Endothelial cell of umbilical vein (primary cell): Measurements from ENCODE around the gene ALOX5AP. TPM values are rescaled to one million over a fixed set of nuclear protein-coding genes. Genes with fewer than 3 reads are reported as not detected.

Source experiments
- BruUV-seq: library from RNA; stranded (reverse); fragments of 400-500 nt; replicated peaks from 2 replicates; lab custom pipeline; 2021; lab: Mats Ljungman, UMichigan
- CTCF ChIA-PET: fragments of 300-600, 350-600 bp; sonication (Branson Sonifier 250); formaldehyde crosslinking; loops from one replicate; lab custom pipeline; 2021; ENCODE audit warnings: antibody characterized with exemption, inconsistent platforms; lab: Charles Lee
- POLR2A ChIA-PET: fragments of 300-600, 350-600 bp; sonication (Branson Sonifier 250); formaldehyde crosslinking; loops from one replicate; lab custom pipeline; 2021; ENCODE audit warnings: antibody characterized with exemption, inconsistent platforms; lab: Charles Lee
- DNase-seq: peaks from one replicate; pipeline ENCODE4 v3.0.0-alpha.2; 2011; ENCODE audit warnings: low read depth, low spot score
- FAIRE-seq: peaks from 2 replicates; lab custom pipeline; 2011; peaks lifted over from hg19 to GRCh38; lab: Jason Lieb, UNC
- H2AFZ ChIP-seq: 2 replicates; pipeline ENCODE4 v1.6.0; 2012; ENCODE audit warnings: low read depth, low read length, control low read depth, inconsistent platforms
- H3K27ac ChIP-seq: 2 replicates; pipeline ENCODE4 v1.5.1; 2011; ENCODE audit warnings: low read depth, mild to moderate bottlenecking, control low read depth, low read length, moderate library complexity; ENCODE audit not compliant: insufficient read depth
- H3K27me3 ChIP-seq, 2 experiments: 2 replicates each; pipeline versions ENCODE4 v1.6.0 to v1.6.1; 2011; ENCODE audit warnings: low read length in 2 of 2, mixed read lengths in 1 of 2; ENCODE audit not compliant: control insufficient read depth in 2 of 2, insufficient read depth in 2 of 2
- H3K36me3 ChIP-seq, 2 experiments: 2 replicates in 1 of 2; 3 replicates in 1 of 2; pipeline ENCODE4 v1.5.1; 2011; ENCODE audit warnings: low read length in 2 of 2, mild to moderate bottlenecking in 1 of 2, moderate library complexity in 1 of 2; ENCODE audit not compliant: control insufficient read depth in 2 of 2, insufficient read depth in 2 of 2; ENCODE audit errors: extremely low read depth in 1 of 2
- H3K4me1 ChIP-seq: 3 replicates; pipeline ENCODE4 v1.5.1; 2011; ENCODE audit warnings: mild to moderate bottlenecking, low read length; ENCODE audit not compliant: control insufficient read depth, insufficient read depth; ENCODE audit errors: extremely low read depth
- H3K4me2 ChIP-seq: 2 replicates; pipeline ENCODE4 v1.6.1; 2011; ENCODE audit warnings: low read length, control low read depth, mixed read lengths; ENCODE audit not compliant: insufficient read depth
- H3K4me3 ChIP-seq, 3 experiments: fragments of 200-600 bp in 1 of 3; sonication (generic), shearing (Covaris generic) in 1 of 3; replicated peaks in 1 of 3; 2 replicates each; pipeline ENCODE4 v1.5.1; 2011 to 2016; ENCODE audit warnings: control low read depth in 3 of 3, low read length in 3 of 3, mild to moderate bottlenecking in 2 of 3, inconsistent platforms in 1 of 3, low read depth in 1 of 3, moderate library complexity in 1 of 3; ENCODE audit not compliant: insufficient read depth in 1 of 3
- H3K79me2 ChIP-seq: 2 replicates; pipeline ENCODE4 v1.6.0; 2012; ENCODE audit warnings: low read length, inconsistent platforms; ENCODE audit not compliant: control insufficient read depth, insufficient read depth
- H3K9ac ChIP-seq: replicated peaks from 2 replicates; pipeline ENCODE3; 2011; ENCODE audit warnings: low read length, control low read depth; ENCODE audit not compliant: insufficient read depth; ENCODE audit errors: extremely low read depth
- H3K9me1 ChIP-seq: replicated peaks from 3 replicates; pipeline ENCODE4 v1.6.0; 2011; ENCODE audit warnings: mild to moderate bottlenecking, low read length; ENCODE audit not compliant: control insufficient read depth, insufficient read depth; ENCODE audit errors: extremely low read depth
- H3K9me3 ChIP-seq: replicated peaks from 2 replicates; pipeline ENCODE4 v1.5.1; 2012; ENCODE audit warnings: low read length, inconsistent platforms; ENCODE audit not compliant: control insufficient read depth, insufficient read depth
- H4K20me1 ChIP-seq: replicated peaks from 2 replicates; pipeline ENCODE3; 2011; ENCODE audit warnings: mild to moderate bottlenecking, low read length; ENCODE audit not compliant: control insufficient read depth, insufficient read depth; ENCODE audit errors: extremely low read depth
- EZH2 ChIP-seq: IDR thresholded peaks from 2 replicates; pipeline ENCODE4 v1.6.1; 2012; ENCODE audit warnings: borderline replicate concordance, low read depth, mild to moderate bottlenecking, moderate library complexity, low read length, inconsistent platforms; ENCODE audit not compliant: severe bottlenecking
- FOS ChIP-seq: IDR thresholded peaks from 2 replicates; pipeline ENCODE4 v1.6.1; 2011; ENCODE audit warnings: mild to moderate bottlenecking, low read length, moderate library complexity, borderline replicate concordance; ENCODE audit not compliant: insufficient read depth
- GATA2 ChIP-seq: IDR thresholded peaks from 2 replicates; pipeline ENCODE4 v1.7.0; 2011; ENCODE audit warnings: low read depth, mild to moderate bottlenecking, moderate library complexity, mixed read lengths, low read length; ENCODE audit not compliant: insufficient read length, insufficient read depth
- JUN ChIP-seq: IDR thresholded peaks from 2 replicates; pipeline ENCODE4 v1.6.1; 2011; ENCODE audit warnings: borderline replicate concordance, low read depth; ENCODE audit not compliant: insufficient read length, insufficient read depth
- MYC ChIP-seq: IDR thresholded peaks from one replicate; pipeline ENCODE4 v1.6.1; 2011; ENCODE audit warnings: mild to moderate bottlenecking, low read depth, low read length
- POLR2A ChIP-seq: IDR thresholded peaks from 2 replicates; pipeline ENCODE4 v1.6.1; 2012; ENCODE audit warnings: low read depth, mild to moderate bottlenecking, control low read depth, low read length
- POLR2AphosphoS5 ChIP-seq: IDR thresholded peaks from 2 replicates; pipeline ENCODE4 v1.6.1; 2012; ENCODE audit warnings: low read depth, mild to moderate bottlenecking, control low read depth, low read length, moderate library complexity; ENCODE audit not compliant: insufficient read depth
- dilution Hi-C: fragments of 300-500 bp; cut with MboI; formaldehyde crosslinking; loops from one replicate; pipeline ENCODE4 v1.15.0; 2019; ENCODE audit warnings: low sequenced_read_pairs; ENCODE audit not compliant: extremely low pct_ligation_motif_present
- intact Hi-C: fragments of 100-400 bp; cut with micrococcal nuclease; formaldehyde crosslinking; loops from one replicate; pipeline ENCODE4 v1.10.0; 2022
- polyA plus RNA-seq, 4 experiments: library from polyadenylated mRNA; depleted of rRNA in 3 of 4; stranded (reverse) in 3 of 4; unstranded in 1 of 4; fragments of >200 nt; gene quantifications; 2 replicates each; pipeline versions ENCODE4 v1.2.1 to v1.2.3, GENCODE V29; 2011 to 2012; ENCODE audit warnings: missing spikeins in 1 of 4
- total RNA-seq: library from RNA; stranded (reverse); gene quantifications from 2 replicates; pipeline ENCODE4 v1.2.3, GENCODE V29; 2021
- TF ChIP-seq, protein P1 (sequence below): IDR thresholded peaks from 2 replicates; pipeline ENCODE4 v1.6.1; 2011; ENCODE audit not compliant: insufficient read depth, insufficient read length
- TF ChIP-seq, protein P2 (sequence below), 2 donors: IDR thresholded peaks; 1 replicate in 1 of 2; 2 replicates in 1 of 2; pipeline ENCODE4 v1.5.1; 2011; ENCODE audit warnings: low read length in 2 of 2, mild to moderate bottlenecking in 2 of 2, moderate library complexity in 2 of 2, control low read depth in 1 of 2, inconsistent platforms in 1 of 2, low read depth in 1 of 2; ENCODE audit not compliant: insufficient read depth in 1 of 2; ENCODE audit errors: extremely low read depth in 1 of 2

Gene ALOX5AP
- total and polyA plus RNA-seq, 2 donors (not counting 3 experiments of a cell fraction or from before 2014, with no cell fraction given): 1.8 TPM; not detected in 1

DNA sequence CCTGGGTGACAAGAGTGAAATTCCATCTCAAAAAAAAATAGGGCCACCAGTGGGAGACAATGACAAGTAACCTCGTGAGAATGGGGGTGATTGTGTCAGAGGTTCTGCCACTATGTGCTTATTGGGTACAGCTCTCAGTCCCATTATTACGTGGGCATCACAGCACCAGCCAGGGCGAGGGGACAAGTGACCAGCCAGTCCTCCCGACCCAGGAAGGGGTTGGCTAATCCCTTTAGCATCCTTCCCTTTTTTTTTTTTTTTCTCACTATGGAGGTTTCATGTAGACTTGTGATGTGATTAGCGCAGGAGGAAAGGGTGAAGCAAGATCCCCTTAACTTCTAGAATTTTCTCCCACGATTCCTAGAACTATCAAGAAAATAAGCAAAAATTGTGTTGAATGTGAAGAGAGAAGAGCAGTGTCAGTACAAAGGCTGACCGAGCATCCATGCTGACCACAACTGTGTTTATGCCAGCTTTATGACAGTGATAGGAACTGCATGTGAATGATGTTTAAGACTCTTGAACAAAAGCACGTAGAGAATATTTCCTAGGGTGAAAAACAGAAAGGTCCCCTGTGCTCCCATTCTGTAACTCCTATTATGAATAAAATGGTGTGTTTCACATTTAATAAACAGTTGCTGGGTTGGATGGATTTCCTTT is 50.0 kb downstream of the ALOX5AP start:
- H3K9me3 ChIP-seq: no peaks in the 10 kb centered on the region
- no peaks in the 10 kb centered on the region for H3K79me2 ChIP-seq
- no peaks in the 10 kb centered on the region for H3K4me1 ChIP-seq
- no peak overlapping the region for H3K9ac ChIP-seq
- BruUV-seq: no TSS peak
- intact Hi-C loops: no loop called here
- POLR2A ChIA-PET: no interaction called here
- H3K27me3 ChIP-seq: peaks cover 0 to 1% of the 10 kb centered on the region in 2 experiments
- H3K4me2 ChIP-seq: no peak overlapping the region
- no peak for TF ChIP-seq FOS
- no peak for TF ChIP-seq EZH2
- TF ChIP-seq POLR2A: no peak
- TF ChIP-seq, protein P1, sequence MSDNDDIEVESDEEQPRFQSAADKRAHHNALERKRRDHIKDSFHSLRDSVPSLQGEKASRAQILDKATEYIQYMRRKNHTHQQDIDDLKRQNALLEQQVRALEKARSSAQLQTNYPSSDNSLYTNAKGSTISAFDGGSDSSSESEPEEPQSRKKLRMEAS: no peak
- TF ChIP-seq POLR2AphosphoS5: no peak
- TF ChIP-seq MYC: no peak
- no peak for TF ChIP-seq GATA2
- TF ChIP-seq JUN: no peak
- TF ChIP-seq, protein P2, sequence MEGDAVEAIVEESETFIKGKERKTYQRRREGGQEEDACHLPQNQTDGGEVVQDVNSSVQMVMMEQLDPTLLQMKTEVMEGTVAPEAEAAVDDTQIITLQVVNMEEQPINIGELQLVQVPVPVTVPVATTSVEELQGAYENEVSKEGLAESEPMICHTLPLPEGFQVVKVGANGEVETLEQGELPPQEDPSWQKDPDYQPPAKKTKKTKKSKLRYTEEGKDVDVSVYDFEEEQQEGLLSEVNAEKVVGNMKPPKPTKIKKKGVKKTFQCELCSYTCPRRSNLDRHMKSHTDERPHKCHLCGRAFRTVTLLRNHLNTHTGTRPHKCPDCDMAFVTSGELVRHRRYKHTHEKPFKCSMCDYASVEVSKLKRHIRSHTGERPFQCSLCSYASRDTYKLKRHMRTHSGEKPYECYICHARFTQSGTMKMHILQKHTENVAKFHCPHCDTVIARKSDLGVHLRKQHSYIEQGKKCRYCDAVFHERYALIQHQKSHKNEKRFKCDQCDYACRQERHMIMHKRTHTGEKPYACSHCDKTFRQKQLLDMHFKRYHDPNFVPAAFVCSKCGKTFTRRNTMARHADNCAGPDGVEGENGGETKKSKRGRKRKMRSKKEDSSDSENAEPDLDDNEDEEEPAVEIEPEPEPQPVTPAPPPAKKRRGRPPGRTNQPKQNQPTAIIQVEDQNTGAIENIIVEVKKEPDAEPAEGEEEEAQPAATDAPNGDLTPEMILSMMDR (IDR thresholded peaks at IDR 0.05; ENCODE audit: extremely low read depth in 1 of 2, insufficient read depth in 1 of 2, low read depth in 1 of 2, low read length in 2 of 2): no peak
- FAIRE-seq: no peak
- no peak overlapping the region for H3K27ac ChIP-seq
- no peak overlapping the region for H3K4me3 ChIP-seq
- dilution Hi-C loops: loop anchor here (25.0 kb wide), 1 partner anchor 98 kb away; no protein-coding TSS in a partner anchor
- no peaks in the 10 kb centered on the region for H3K36me3 ChIP-seq
- no peak for DNase-seq
- no peak overlapping the region for H2AFZ ChIP-seq
- CTCF ChIA-PET: no interaction called here
- H4K20me1 ChIP-seq: no peaks in the 10 kb centered on the region
- H3K9me1 ChIP-seq: no peaks in the 10 kb centered on the region
